ENCODE data around the gene CACNB2. TPM values are rescaled to one million over a fixed set of nuclear protein-coding genes. Genes with fewer than 3 reads are reported as not detected.
A peak's percentile ranks its signal among the peaks of the same experiment; 100 is the strongest.

The CACNB2 gene
- total RNA-seq, 4 donors from 2014 or later, result 11.6 to 13.8 (median 12.1) TPM

- no peaks in the 10 kb centered on the region for H3K27me3 ChIP-seq
- H3K9me3 ChIP-seq, result no peaks in the 10 kb centered on the region
- no peaks in the 10 kb centered on the region for H3K4me1 ChIP-seq
- DNase-seq (ENCODE audit: low spot score in 2 of 2), result no peak
- H3K36me3 ChIP-seq, result no peaks in the 10 kb centered on the region
- no peak overlapping the region for H3K27ac ChIP-seq
- TF ChIP-seq POLR2AphosphoS5 (IDR thresholded peaks at IDR 0.05) (no peak), EP300 (IDR thresholded peaks at IDR 0.05) (no peak), POLR2A (IDR thresholded peaks at IDR 0.05) (no peak), CTCF (IDR thresholded peaks at IDR 0.05) (no peak)
- no peak overlapping the region for H3K4me3 ChIP-seq
- 69% methylated on average over 12 of the region's 12 CpGs for WGBS
These were observed 163.9 kb downstream of the CACNB2 start for GRCh38 chr10:18303851-18304801.

GRCh38 chr10:18306031-18306430 lies 165.8 kb downstream of the CACNB2 start:
- Histone ChIP-seq H3K36me3 (no peaks in the 10 kb centered on the region), H3K4me1 (no peaks in the 10 kb centered on the region), H3K4me3 (no peak overlapping the region), H3K9me3 (no peaks in the 10 kb centered on the region), H3K27me3 (no peaks in the 10 kb centered on the region), H3K27ac (no peak overlapping the region)
- TF ChIP-seq CTCF (IDR thresholded peaks at IDR 0.05) (no peak), POLR2A (IDR thresholded peaks at IDR 0.05) (no peak), POLR2AphosphoS5 (IDR thresholded peaks at IDR 0.05) (no peak), EP300 (IDR thresholded peaks at IDR 0.05) (no peak)
- no peak for DNase-seq (ENCODE audit: low spot score in 2 of 2)
- 76% methylated on average over 3 of the region's 3 CpGs for WGBS

- Histone ChIP-seq H3K4me3 (no peak overlapping the region), H3K9me3 (no peaks in the 10 kb centered on the region), H3K27me3 (no peaks in the 10 kb centered on the region), H3K27ac (no peak overlapping the region), H3K36me3 (no peaks in the 10 kb centered on the region), H3K4me1 (no peaks in the 10 kb centered on the region)
- TF ChIP-seq EP300 (IDR thresholded peaks at IDR 0.05), result peak; percentile 24
- TF ChIP-seq POLR2AphosphoS5 (IDR thresholded peaks at IDR 0.05), result no peak
- no peak for TF ChIP-seq POLR2A (IDR thresholded peaks at IDR 0.05)
- no peak for DNase-seq (ENCODE audit: low spot score in 2 of 2)
- 37% methylated on average over 3 of the region's 3 CpGs for WGBS
These were observed 168.4 kb downstream of the CACNB2 start for GRCh38 chr10:18308600-18308999.

GRCh38 chr10:18310761-18311160 lies 170.5 kb downstream of the CACNB2 start:
- DNase-seq (ENCODE audit: low spot score in 2 of 2), result no peak
- Histone ChIP-seq H3K36me3 (no peaks in the 10 kb centered on the region), H3K27ac (no peak overlapping the region), H3K4me3 (no peak overlapping the region), H3K27me3 (no peaks in the 10 kb centered on the region), H3K4me1 (no peaks in the 10 kb centered on the region), H3K9me3 (no peaks in the 10 kb centered on the region)
- WGBS, result 92% methylated on average over 2 of the region's 2 CpGs
- TF ChIP-seq CTCF (IDR thresholded peaks at IDR 0.05) (no peak), POLR2A (IDR thresholded peaks at IDR 0.05) (no peak), EP300 (IDR thresholded peaks at IDR 0.05) (no peak), POLR2AphosphoS5 (IDR thresholded peaks at IDR 0.05) (no peak)

- WGBS, result 26% methylated on average over 7 of the region's 7 CpGs
- Histone ChIP-seq H3K4me3 (no peak overlapping the region), H3K9me3 (no peaks in the 10 kb centered on the region), H3K4me1 (no peaks in the 10 kb centered on the region), H3K27ac (no peak overlapping the region), H3K36me3 (no peaks in the 10 kb centered on the region), H3K27me3 (no peaks in the 10 kb centered on the region)
- DNase-seq (ENCODE audit: low spot score in 2 of 2), result no peak
- TF ChIP-seq POLR2A (IDR thresholded peaks at IDR 0.05) (no peak), CTCF (IDR thresholded peaks at IDR 0.05) (no peak), EP300 (IDR thresholded peaks at IDR 0.05) (no peak), POLR2AphosphoS5 (IDR thresholded peaks at IDR 0.05) (no peak)
These were observed 172.3 kb downstream of the CACNB2 start for GRCh38 chr10:18312374-18313139.
